GM12878 (cell line): Measurements from ENCODE around the gene TYROBP. TPM values are rescaled to one million over a fixed set of nuclear protein-coding genes. Genes with fewer than 3 reads are reported as not detected.

ENCODE experiments used
- ATAC-seq: fragments of 200-7000 bp; cut with Tn5 transposase; 3 replicates; pipeline ENCODE4 v1.9.1; 2020; ENCODE audit warnings: mild to moderate bottlenecking, moderate library complexity
- BruUV-seq: library from RNA; stranded (reverse); fragments of 400-500 nt; replicated peaks from 2 replicates; lab custom pipeline; 2021; lab: Mats Ljungman, UMichigan
- CTCF ChIA-PET: fragments of 300-600 bp; sonication (Branson Sonifier 250); formaldehyde crosslinking; extraction: SDS; loops from one replicate; lab custom pipeline; 2021; ENCODE audit warnings: inconsistent platforms; lab: Yijun Ruan, JAX
- POLR2A ChIA-PET: fragments of 350-600 bp; formaldehyde crosslinking; extraction: SDS; loops from one replicate; lab custom pipeline; 2021; ENCODE audit warnings: inconsistent platforms; lab: Charles Lee
- RAD21 ChIA-PET: fragments of 300-600 bp; sonication (Branson Sonifier 250); formaldehyde crosslinking; loops from one replicate; lab custom pipeline; 2023; ENCODE audit warnings: antibody characterized with exemption; ENCODE audit not compliant: unreplicated experiment; lab: Charles Lee
- SMC1A ChIA-PET: fragments of 300-600 bp; sonication (Branson Sonifier 250); formaldehyde crosslinking; loops from one replicate; lab custom pipeline; 2023; ENCODE audit not compliant: unreplicated experiment, uncharacterized antibody; lab: Charles Lee
- DNase-seq: peaks from one replicate; pipeline ENCODE4 v3.0.0-alpha.2; 2011; ENCODE audit warnings: low read depth, low spot score
- FAIRE-seq: peaks from 3 replicates; lab custom pipeline; 2011; peaks lifted over from hg19 to GRCh38; lab: Jason Lieb, UNC
- H2AFZ ChIP-seq: 2 replicates; pipeline ENCODE4 v1.6.0; 2011; ENCODE audit warnings: low read depth, low read length, control low read depth; ENCODE audit not compliant: control insufficient read depth
- H3K27ac ChIP-seq: 2 replicates; pipeline ENCODE4 v1.5.1; 2011; ENCODE audit warnings: control low read depth; ENCODE audit not compliant: control insufficient read depth, insufficient read depth
- H3K27me3 ChIP-seq, 2 experiments: replicated peaks in 1 of 2; 2 replicates each; pipeline versions ENCODE4 v1.6.0 to v1.6.1; 2011; ENCODE audit warnings: low read length in 1 of 2; ENCODE audit not compliant: control insufficient read depth in 2 of 2, insufficient read depth in 2 of 2
- H3K36me3 ChIP-seq, 2 experiments: 2 replicates each; pipeline ENCODE4 v1.5.1; 2011; ENCODE audit warnings: low read length in 1 of 2; ENCODE audit not compliant: control insufficient read depth in 2 of 2, insufficient read depth in 2 of 2
- H3K4me1 ChIP-seq: 2 replicates; pipeline ENCODE4 v1.6.1; 2011; ENCODE audit warnings: mild to moderate bottlenecking, low read length, moderate library complexity, mixed read lengths; ENCODE audit not compliant: control insufficient read depth, insufficient read depth
- H3K4me2 ChIP-seq: 2 replicates; pipeline ENCODE4 v1.6.0; 2011; ENCODE audit warnings: control low read depth; ENCODE audit not compliant: control insufficient read depth, insufficient read depth
- H3K4me3 ChIP-seq: fragments of 200-600 bp; sonication (generic); 2 replicates; pipeline ENCODE4 v1.5.1; 2016
- H3K79me2 ChIP-seq: 2 replicates; pipeline ENCODE4 v1.6.0; 2011; ENCODE audit warnings: low read length; ENCODE audit not compliant: control insufficient read depth, insufficient read depth
- H3K9ac ChIP-seq: 2 replicates; pipeline ENCODE4 v1.8.0; 2011; ENCODE audit warnings: low read length, control low read depth, mixed read lengths; ENCODE audit not compliant: control insufficient read depth, insufficient read depth
- H3K9me3 ChIP-seq: replicated peaks from 3 replicates; pipeline ENCODE4 v1.5.1; 2011; ENCODE audit warnings: mild to moderate bottlenecking, low read length; ENCODE audit not compliant: control insufficient read depth, insufficient read depth
- H4K20me1 ChIP-seq: 2 replicates; pipeline ENCODE4 v1.6.0; 2011; ENCODE audit not compliant: control insufficient read depth, insufficient read depth
- EED ChIP-seq: sonication (generic); IDR thresholded peaks from 2 replicates; pipeline ENCODE4 v1.6.1; 2016; ENCODE audit warnings: antibody characterized with exemption, low read depth
- HDAC6 ChIP-seq: fragments of 200-600 bp; sonication (generic); IDR thresholded peaks from one replicate; pipeline ENCODE4 v1.8.0; 2017; ENCODE audit warnings: antibody characterized with exemption; ENCODE audit not compliant: unreplicated experiment
- MEF2A ChIP-seq: IDR thresholded peaks from 2 replicates; pipeline ENCODE4 v1.6.1; 2011; ENCODE audit warnings: low read depth, mild to moderate bottlenecking, low read length, moderate library complexity; ENCODE audit not compliant: insufficient read depth
- MXI1 ChIP-seq: fragments of 150-350 bp; IDR thresholded peaks from 2 replicates; pipeline ENCODE4 v1.6.1; 2011; ENCODE audit warnings: low read depth, mild to moderate bottlenecking, inconsistent platforms, low read length, improper control_type of control experiment
- NBN ChIP-seq: fragments of 450-650 bp; IDR thresholded peaks from 2 replicates; pipeline ENCODE4 v1.6.1; 2016
- NR2C1 ChIP-seq: fragments of 450-650 bp; IDR thresholded peaks from 2 replicates; pipeline ENCODE4 v1.6.1; 2017; ENCODE audit warnings: antibody characterized with exemption, mild to moderate bottlenecking, moderate library complexity
- PAX5 ChIP-seq: IDR thresholded peaks from 2 replicates; pipeline ENCODE4 v1.6.1; 2011; ENCODE audit warnings: low read depth, low read length, borderline replicate concordance
- RAD21 ChIP-seq: IDR thresholded peaks from 2 replicates; pipeline ENCODE4 v1.6.1; 2011; ENCODE audit warnings: mild to moderate bottlenecking, low read depth, low read length, moderate library complexity; ENCODE audit not compliant: insufficient read depth
- WGBS: methylation state at CpG from one replicate; pipeline ENCODE4 v1.1.6; 2016; ENCODE audit warnings: low lambda C conversion rate; ENCODE audit not compliant: insufficient replicate concordance, insufficient coverage; ENCODE audit errors: missing lambda C conversion rate; 5-methylcytosine and 5-hydroxymethylcytosine counted together
- in situ Hi-C: fragments of 300-500 bp; cut with MboI; formaldehyde crosslinking; loops from 9 replicates; pipeline ENCODE4 v1.14.3; 2018; ENCODE audit warnings: mixed read lengths
- intact Hi-C: fragments of 100-400 bp; cut with micrococcal nuclease; formaldehyde crosslinking; loops from one replicate; pipeline ENCODE4 v1.14.2; 2022; ENCODE audit not compliant: unreplicated experiment
- polyA plus RNA-seq, 11 experiments: library from polyadenylated mRNA; depleted of rRNA in 4 of 11; unstranded in 6 of 11; stranded (reverse) in 5 of 11; fragments of >200 nt; fragmentation: Nextera tagmentation in 4 of 11; fragmentation: Illumina TruSeq in 1 of 11; extraction: Ambion mirVana in 4 of 11; extraction: Trizol in 1 of 11; gene quantifications; 1 replicate in 1 of 11; 2 replicates in 10 of 11; pipeline versions ENCODE4 v1.2.1 to v1.2.3, GENCODE V29; 2011 to 2016; ENCODE audit warnings: inconsistent platforms in 2 of 11, missing spikeins in 2 of 11, low read depth in 1 of 11
- total RNA-seq, 4 experiments: library from RNA; depleted of rRNA in 3 of 4; stranded (reverse); fragments of >200 nt in 3 of 4; fragmentation: Illumina TruSeq in 1 of 4; extraction: Trizol in 1 of 4; gene quantifications; 2 replicates each; pipeline versions ENCODE4 v1.2.1 to v1.2.3, GENCODE V29; 2013 to 2021
- TF ChIP-seq, protein P1 (sequence below): fragments of 450-650 bp; IDR thresholded peaks from 2 replicates; pipeline ENCODE4 v1.6.1; 2018; ENCODE audit warnings: mild to moderate bottlenecking, low read depth, moderate library complexity; ENCODE audit not compliant: partially characterized antibody
- TF ChIP-seq, protein P2 (sequence below): fragments of 150-350 bp; IDR thresholded peaks from 2 replicates; pipeline ENCODE4 v1.6.1; 2014; ENCODE audit warnings: mild to moderate bottlenecking, low read depth, low read length
- TF ChIP-seq, protein P3 (sequence below): fragments of 450-650 bp; conservative IDR thresholded peaks from 2 replicates; pipeline ENCODE4 v1.6.1; 2017; ENCODE audit warnings: mild to moderate bottlenecking, moderate library complexity
- TF ChIP-seq, protein P4 (sequence below): fragments of 450-650 bp; formaldehyde crosslinking; IDR thresholded peaks from 2 replicates; pipeline ENCODE4 v1.4.0; 2022; ENCODE audit warnings: mild to moderate bottlenecking, moderate library complexity

Gene TYROBP
- total and polyA plus RNA-seq, 10 of the 15 experiments (the other 5 are each of a cell fraction or from before 2014, with no cell fraction given): 0.33 to 2.4 (median 0.58) TPM; not detected in 2

DNA sequence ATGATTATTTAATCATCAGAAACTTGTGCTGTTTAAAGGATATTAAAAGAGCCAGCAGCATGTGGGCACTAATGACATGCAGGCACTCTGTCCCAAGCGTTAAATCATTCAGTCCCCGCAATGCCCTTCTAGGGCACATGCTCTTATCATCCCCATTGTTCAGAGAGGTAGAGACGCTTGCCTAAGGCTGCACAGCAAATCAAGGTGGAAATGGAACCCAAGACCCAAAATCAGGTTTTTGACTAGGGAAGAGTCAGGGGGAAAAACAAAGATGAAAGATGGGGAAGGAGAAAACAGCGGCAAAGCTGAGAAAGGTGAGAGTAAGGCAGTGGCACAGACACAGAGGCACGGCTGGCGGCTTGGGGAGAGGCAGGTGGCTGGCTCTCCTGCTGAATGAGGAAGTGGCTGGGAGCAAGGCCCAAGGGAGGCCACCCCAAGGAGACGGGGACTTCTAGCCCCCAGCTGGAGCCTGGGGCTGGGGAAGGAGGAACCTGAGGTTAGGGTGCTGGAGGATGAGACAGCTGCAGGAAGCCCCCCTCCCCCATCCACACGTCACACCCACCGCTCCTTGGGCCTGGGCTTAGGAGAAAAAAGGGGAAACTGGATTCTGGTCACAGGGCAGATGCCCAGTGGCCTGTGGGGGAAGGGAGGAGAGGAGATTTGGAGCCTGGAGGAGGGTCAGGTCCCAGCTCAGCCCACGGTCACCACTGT is 1.0 kb upstream of the TYROBP start:
- FAIRE-seq (no peak), ATAC-seq (peak; percentile 78), DNase-seq (no peak)
- H3K4me2 ChIP-seq: peak overlapping the region; percentile 84
- H3K4me3 ChIP-seq: no peak overlapping the region
- RAD21 ChIA-PET: interaction anchor here (1.0 to 1.7 kb wide), 4 partner anchors 9 to 165 kb away, joined by 4 to 10 read pairs (median 5); partner anchors contain the start of gene NFKBID
- CTCF ChIA-PET: interaction anchor here (0.9 to 1.7 kb wide), 4 partner anchors 22 to 360 kb away, joined by 3 to 7 read pairs (median 4); partner anchors contain the start of gene ALKBH6
- H3K9me3 ChIP-seq: no peaks in the 10 kb centered on the region
- in situ Hi-C loops: loop anchor here (10.0 kb wide), 1 partner anchor 574 kb away; no protein-coding TSS in a partner anchor
- BruUV-seq: no TSS peak
- no peaks in the 10 kb centered on the region for H3K36me3 ChIP-seq
- H2AFZ ChIP-seq: peak overlapping the region; percentile 89
- peaks cover 55% of the 10 kb centered on the region for H3K4me1 ChIP-seq
- WGBS: 44% methylated on average over 10 of the region's 10 CpGs
- POLR2A ChIA-PET: interaction anchor here (0.7 to 1.3 kb wide), 4 partner anchors 9 to 26 kb away, joined by 3 to 6 read pairs (median 3); partner anchors contain the start of gene NFKBID
- SMC1A ChIA-PET: interaction anchor here (0.6 to 1.5 kb wide), 4 partner anchors 8 to 71 kb away, joined by 3 to 4 read pairs (median 3); no protein-coding TSS in a partner anchor
- H3K9ac ChIP-seq: peak overlapping the region; percentile 67
- peak overlapping the region; percentile 88 for H3K27ac ChIP-seq
- H3K79me2 ChIP-seq: no peaks in the 10 kb centered on the region
- intact Hi-C loops: no loop called here
- H3K27me3 ChIP-seq: no peaks in the 10 kb centered on the region
- no peaks in the 10 kb centered on the region for H4K20me1 ChIP-seq
- TF ChIP-seq PAX5 (peak; percentile 87), NBN (peak; percentile 85; the same call in 1 of the 2 replicates), MEF2A (0 out of 2 replicates have a peak, but pooled peaks have one; percentile 52), RAD21 (no peak), EED (peak; percentile 99), HDAC6 (no peak), MXI1 (no peak), NR2C1 (no peak)
- TF ChIP-seq, protein P1, sequence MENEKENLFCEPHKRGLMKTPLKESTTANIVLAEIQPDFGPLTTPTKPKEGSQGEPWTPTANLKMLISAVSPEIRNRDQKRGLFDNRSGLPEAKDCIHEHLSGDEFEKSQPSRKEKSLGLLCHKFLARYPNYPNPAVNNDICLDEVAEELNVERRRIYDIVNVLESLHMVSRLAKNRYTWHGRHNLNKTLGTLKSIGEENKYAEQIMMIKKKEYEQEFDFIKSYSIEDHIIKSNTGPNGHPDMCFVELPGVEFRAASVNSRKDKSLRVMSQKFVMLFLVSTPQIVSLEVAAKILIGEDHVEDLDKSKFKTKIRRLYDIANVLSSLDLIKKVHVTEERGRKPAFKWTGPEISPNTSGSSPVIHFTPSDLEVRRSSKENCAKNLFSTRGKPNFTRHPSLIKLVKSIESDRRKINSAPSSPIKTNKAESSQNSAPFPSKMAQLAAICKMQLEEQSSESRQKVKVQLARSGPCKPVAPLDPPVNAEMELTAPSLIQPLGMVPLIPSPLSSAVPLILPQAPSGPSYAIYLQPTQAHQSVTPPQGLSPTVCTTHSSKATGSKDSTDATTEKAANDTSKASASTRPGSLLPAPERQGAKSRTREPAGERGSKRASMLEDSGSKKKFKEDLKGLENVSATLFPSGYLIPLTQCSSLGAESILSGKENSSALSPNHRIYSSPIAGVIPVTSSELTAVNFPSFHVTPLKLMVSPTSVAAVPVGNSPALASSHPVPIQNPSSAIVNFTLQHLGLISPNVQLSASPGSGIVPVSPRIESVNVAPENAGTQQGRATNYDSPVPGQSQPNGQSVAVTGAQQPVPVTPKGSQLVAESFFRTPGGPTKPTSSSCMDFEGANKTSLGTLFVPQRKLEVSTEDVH: no peak
- TF ChIP-seq, protein P2, sequence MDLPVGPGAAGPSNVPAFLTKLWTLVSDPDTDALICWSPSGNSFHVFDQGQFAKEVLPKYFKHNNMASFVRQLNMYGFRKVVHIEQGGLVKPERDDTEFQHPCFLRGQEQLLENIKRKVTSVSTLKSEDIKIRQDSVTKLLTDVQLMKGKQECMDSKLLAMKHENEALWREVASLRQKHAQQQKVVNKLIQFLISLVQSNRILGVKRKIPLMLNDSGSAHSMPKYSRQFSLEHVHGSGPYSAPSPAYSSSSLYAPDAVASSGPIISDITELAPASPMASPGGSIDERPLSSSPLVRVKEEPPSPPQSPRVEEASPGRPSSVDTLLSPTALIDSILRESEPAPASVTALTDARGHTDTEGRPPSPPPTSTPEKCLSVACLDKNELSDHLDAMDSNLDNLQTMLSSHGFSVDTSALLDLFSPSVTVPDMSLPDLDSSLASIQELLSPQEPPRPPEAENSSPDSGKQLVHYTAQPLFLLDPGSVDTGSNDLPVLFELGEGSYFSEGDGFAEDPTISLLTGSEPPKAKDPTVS: no peak
- TF ChIP-seq, protein P3, sequence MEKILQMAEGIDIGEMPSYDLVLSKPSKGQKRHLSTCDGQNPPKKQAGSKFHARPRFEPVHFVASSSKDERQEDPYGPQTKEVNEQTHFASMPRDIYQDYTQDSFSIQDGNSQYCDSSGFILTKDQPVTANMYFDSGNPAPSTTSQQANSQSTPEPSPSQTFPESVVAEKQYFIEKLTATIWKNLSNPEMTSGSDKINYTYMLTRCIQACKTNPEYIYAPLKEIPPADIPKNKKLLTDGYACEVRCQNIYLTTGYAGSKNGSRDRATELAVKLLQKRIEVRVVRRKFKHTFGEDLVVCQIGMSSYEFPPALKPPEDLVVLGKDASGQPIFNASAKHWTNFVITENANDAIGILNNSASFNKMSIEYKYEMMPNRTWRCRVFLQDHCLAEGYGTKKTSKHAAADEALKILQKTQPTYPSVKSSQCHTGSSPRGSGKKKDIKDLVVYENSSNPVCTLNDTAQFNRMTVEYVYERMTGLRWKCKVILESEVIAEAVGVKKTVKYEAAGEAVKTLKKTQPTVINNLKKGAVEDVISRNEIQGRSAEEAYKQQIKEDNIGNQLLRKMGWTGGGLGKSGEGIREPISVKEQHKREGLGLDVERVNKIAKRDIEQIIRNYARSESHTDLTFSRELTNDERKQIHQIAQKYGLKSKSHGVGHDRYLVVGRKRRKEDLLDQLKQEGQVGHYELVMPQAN: no peak; the same call in 1 of the 2 replicates
- TF ChIP-seq, protein P4, sequence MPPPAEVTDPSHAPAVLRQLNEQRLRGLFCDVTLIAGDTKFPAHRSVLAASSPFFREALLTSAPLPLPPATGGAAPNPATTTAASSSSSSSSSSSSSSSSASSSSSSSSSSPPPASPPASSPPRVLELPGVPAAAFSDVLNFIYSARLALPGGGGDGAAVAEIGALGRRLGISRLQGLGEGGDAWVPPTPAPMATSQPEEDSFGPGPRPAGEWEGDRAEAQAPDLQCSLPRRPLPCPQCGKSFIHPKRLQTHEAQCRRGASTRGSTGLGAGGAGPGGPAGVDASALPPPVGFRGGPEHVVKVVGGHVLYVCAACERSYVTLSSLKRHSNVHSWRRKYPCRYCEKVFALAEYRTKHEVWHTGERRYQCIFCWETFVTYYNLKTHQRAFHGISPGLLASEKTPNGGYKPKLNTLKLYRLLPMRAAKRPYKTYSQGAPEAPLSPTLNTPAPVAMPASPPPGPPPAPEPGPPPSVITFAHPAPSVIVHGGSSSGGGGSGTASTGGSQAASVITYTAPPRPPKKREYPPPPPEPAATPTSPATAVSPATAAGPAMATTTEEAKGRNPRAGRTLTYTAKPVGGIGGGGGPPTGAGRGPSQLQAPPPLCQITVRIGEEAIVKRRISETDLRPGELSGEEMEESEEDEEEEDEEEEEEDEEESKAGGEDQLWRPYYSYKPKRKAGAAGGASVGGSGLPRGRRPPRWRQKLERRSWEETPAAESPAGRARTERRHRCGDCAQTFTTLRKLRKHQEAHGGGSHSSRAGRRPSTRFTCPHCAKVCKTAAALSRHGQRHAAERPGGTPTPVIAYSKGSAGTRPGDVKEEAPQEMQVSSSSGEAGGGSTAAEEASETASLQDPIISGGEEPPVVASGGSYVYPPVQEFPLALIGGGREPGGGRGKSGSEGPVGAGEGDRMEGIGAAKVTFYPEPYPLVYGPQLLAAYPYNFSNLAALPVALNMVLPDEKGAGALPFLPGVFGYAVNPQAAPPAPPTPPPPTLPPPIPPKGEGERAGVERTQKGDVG (CRISPR knock-in tag): no peak
